Kidney (tissue), 14 donors: ENCODE results near the gene KRT9. TPM values are rescaled to one million over a fixed set of nuclear protein-coding genes. Genes with fewer than 3 reads are reported as not detected.

Experiments
- DNase-seq, 5 donors: peaks; one replicate each; pipeline ENCODE4 v3.0.0-alpha.2; 2013 to 2020
- FAIRE-seq: peaks from 2 replicates; lab custom pipeline; 2012; peaks lifted over from hg19 to GRCh38; lab: Jason Lieb, UNC
- H3K27ac ChIP-seq, 2 donors: one replicate each; pipeline ENCODE4 v1.7.0; 2013; ENCODE audit warnings: low read depth in 2 of 2, low read length in 2 of 2, inconsistent platforms in 1 of 2
- H3K27me3 ChIP-seq: one replicate; pipeline ENCODE4 v1.7.1; 2013; ENCODE audit warnings: low read length, inconsistent platforms; ENCODE audit not compliant: control insufficient read depth, insufficient read depth
- H3K36me3 ChIP-seq, 3 donors: one replicate each; pipeline versions ENCODE4 v1.7.0 to v1.7.1; 2013; ENCODE audit warnings: low read length in 3 of 3, control low read depth in 1 of 3, inconsistent platforms in 1 of 3; ENCODE audit not compliant: insufficient read depth in 3 of 3, control insufficient read depth in 2 of 3
- H3K4me1 ChIP-seq, 3 donors: one replicate each; pipeline versions ENCODE4 v1.7.0 to v1.7.1; 2013; ENCODE audit warnings: low read length in 3 of 3, inconsistent platforms in 1 of 3, low read depth in 1 of 3; ENCODE audit not compliant: control insufficient read depth in 2 of 3, insufficient read depth in 2 of 3
- H3K4me3 ChIP-seq, 3 donors: one replicate each; pipeline versions ENCODE4 v1.7.0 to v1.8.1; 2013; ENCODE audit warnings: low read length in 3 of 3, control low read depth in 1 of 3, inconsistent platforms in 1 of 3
- H3K9ac ChIP-seq, 3 donors: one replicate each; pipeline versions ENCODE4 v1.7.0 to v1.7.1; 2013; ENCODE audit warnings: low read length in 3 of 3, control low read depth in 1 of 3, inconsistent platforms in 1 of 3
- H3K9me3 ChIP-seq, 3 donors: one replicate each; pipeline versions ENCODE4 v1.7.0 to v1.7.1; 2013; ENCODE audit warnings: low read length in 3 of 3, control low read depth in 1 of 3, inconsistent platforms in 1 of 3; ENCODE audit not compliant: control insufficient read depth in 2 of 3, insufficient read depth in 1 of 3
- CTCF ChIP-seq: IDR thresholded peaks from 3 replicates; pipeline ENCODE4 v1.5.1; 2012; ENCODE audit warnings: mild to moderate bottlenecking, moderate library complexity, borderline replicate concordance; ENCODE audit not compliant: insufficient read depth; ENCODE audit errors: extremely low read depth
- intact Hi-C: fragments of 100-400 bp; cut with DNase I; formaldehyde crosslinking; loops from one replicate; pipeline ENCODE4 v1.11.1; 2022
- polyA plus RNA-seq: library from polyadenylated mRNA; stranded (reverse); fragments of 350-450 nt; fragmentation: Illumina TruSeq; extraction: RNeasy Lipid Tissue Mini Kit (QIAGEN cat#74804); gene quantifications from one replicate; pipeline ENCODE4 v1.2.3, GENCODE V29; 2014; ENCODE audit warnings: low read depth, low replicate concordance; ENCODE audit not compliant: insufficient read depth
- total RNA-seq: library from RNA; stranded (reverse); fragmentation: NEBNext Ultra II Directional; extraction: Animal tissue kit (Norgen Biotek cat#: 25700); gene quantifications from one replicate; pipeline ENCODE4 v1.2.1, GENCODE V29; 2021
- donor health status: control.
- donor health status: control.
- donor health status: control.
- donor health status: control.
- donor health status: control.
- donor health status: DM: yes; HTN: yes; CAD: no.
- donor health status: Normal renal cell carcinoma (clear cell type).

KRT9 gene
- total and polyA plus RNA-seq, 2 donors from 2014 or later: not detected

- intact Hi-C loops: no loop called here
- no peak overlapping the region for H3K4me3 ChIP-seq
- FAIRE-seq (no peak), DNase-seq (no peak)
- no peak for TF ChIP-seq CTCF
- no peaks in the 10 kb centered on the region for H3K27me3 ChIP-seq
- H3K4me1 ChIP-seq: no peaks in the 10 kb centered on the region
- H3K9ac ChIP-seq: no peak overlapping the region
- H3K9me3 ChIP-seq: peaks cover 0 to 4% (median 2%) of the 10 kb centered on the region in 3 donors
- no peak overlapping the region for H3K27ac ChIP-seq
- H3K36me3 ChIP-seq: no peaks in the 10 kb centered on the region
Measured at GRCh38 chr17:41602524-41602923, 30.7 kb upstream of the KRT9 start.

DNA sequence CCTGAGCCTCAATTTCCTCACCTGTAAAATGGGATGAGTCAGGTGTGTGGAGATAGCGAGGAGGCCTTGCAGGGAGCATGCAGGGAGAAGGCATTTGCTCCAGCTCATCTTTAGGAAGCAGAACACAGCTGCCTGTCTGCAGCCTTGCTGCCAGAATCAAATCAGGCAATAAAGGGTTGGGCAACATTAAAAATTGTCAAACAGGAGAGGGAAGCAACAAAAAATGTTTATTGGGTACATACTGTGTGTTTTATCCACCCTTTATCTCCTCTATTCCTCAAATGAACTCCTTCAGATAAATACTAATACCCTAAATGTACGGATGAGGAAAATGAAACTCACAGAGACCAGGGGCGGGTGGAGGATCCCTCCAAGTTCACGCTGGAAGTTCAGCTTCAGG lies 28.5 kb upstream of the KRT9 start:
- H3K4me3 ChIP-seq: no peak overlapping the region

GRCh38 chr17:41599680-41600079 lies 27.8 kb upstream of the KRT9 start:
- Histone ChIP-seq H3K27ac (no peak overlapping the region), H3K9ac (no peak overlapping the region), H3K4me3 (no peak overlapping the region), H3K4me1 (no peaks in the 10 kb centered on the region), H3K27me3 (no peaks in the 10 kb centered on the region), H3K9me3 (no peaks in the 10 kb centered on the region), H3K36me3 (no peaks in the 10 kb centered on the region)
- TF ChIP-seq CTCF: no peak
- no peak for FAIRE-seq
- DNase-seq: no peak
- intact Hi-C loops: no loop called here

More for the DNA sequence above, 28.5 kb upstream of the KRT9 start:
- H3K4me1 ChIP-seq: no peaks in the 10 kb centered on the region
- no peaks in the 10 kb centered on the region for H3K27me3 ChIP-seq
- no peak overlapping the region for H3K9ac ChIP-seq
- no peak overlapping the region for H3K27ac ChIP-seq
- no peak for TF ChIP-seq CTCF
- FAIRE-seq (no peak), DNase-seq (no peak)
- H3K9me3 ChIP-seq: no peaks in the 10 kb centered on the region
- intact Hi-C loops: no loop called here
- H3K36me3 ChIP-seq: no peaks in the 10 kb centered on the region

DNA sequence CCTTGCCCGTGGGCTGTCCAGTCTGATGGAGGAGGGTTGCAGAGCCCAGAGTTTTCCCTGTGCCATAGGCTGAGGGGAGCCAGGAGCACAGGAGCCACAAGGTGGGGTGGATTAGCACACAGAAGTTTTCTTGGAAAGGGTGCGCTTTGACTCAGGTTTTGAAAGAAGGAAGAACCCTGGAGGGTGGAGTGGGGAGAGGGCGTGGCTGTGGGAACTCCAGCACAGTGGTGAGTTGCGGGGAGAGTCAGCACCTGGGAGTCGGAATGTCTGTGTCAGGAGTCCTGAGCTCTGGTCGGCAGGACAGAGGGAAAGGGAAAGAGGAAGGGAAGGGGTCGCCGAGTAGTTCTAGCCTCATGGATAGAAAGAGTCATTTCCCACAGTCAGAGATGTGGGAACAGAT lies 23.7 kb upstream of the KRT9 start:
- DNase-seq (no peak), FAIRE-seq (no peak)
- intact Hi-C loops: no loop called here
- no peak overlapping the region for H3K27ac ChIP-seq
- H3K4me3 ChIP-seq: no peak overlapping the region
- H3K9ac ChIP-seq: no peak overlapping the region
- no peaks in the 10 kb centered on the region for H3K27me3 ChIP-seq
- H3K4me1 ChIP-seq: no peaks in the 10 kb centered on the region
- TF ChIP-seq CTCF: no peak
- no peaks in the 10 kb centered on the region for H3K36me3 ChIP-seq
- no peaks in the 10 kb centered on the region for H3K9me3 ChIP-seq
